SK-N-SH (cell line): ENCODE data around the gene AKAP6. TPM values are rescaled to one million over a fixed set of nuclear protein-coding genes. Genes with fewer than 3 reads are reported as not detected.

Experiments
- CTCF ChIA-PET: fragments of 300-600, 350-600 bp; formaldehyde crosslinking; extraction: SDS; loops from one replicate; lab custom pipeline; 2021; lab: Yijun Ruan, JAX
- POLR2A ChIA-PET: fragments of 350-600 bp; sonication (Branson Sonifier 250); formaldehyde crosslinking; extraction: SDS; loops from one replicate; lab custom pipeline; 2020; ENCODE audit warnings: antibody characterized with exemption, inconsistent platforms; lab: Yijun Ruan, JAX
- DNase-seq: peaks from one replicate; pipeline ENCODE4 v3.0.0; 2012
- H2AFZ ChIP-seq: fragments of 200-600 bp; sonication (generic); 2 replicates; pipeline ENCODE4 v1.8.1; 2016; ENCODE audit warnings: antibody characterized with exemption, mild to moderate bottlenecking, low read depth
- H3F3A ChIP-seq: fragments of 200-600 bp; sonication (generic); replicated peaks from 2 replicates; pipeline ENCODE3; 2016; ENCODE audit warnings: antibody characterized with exemption, mild to moderate bottlenecking; ENCODE audit not compliant: insufficient read depth
- H3K27ac ChIP-seq, 2 experiments: fragments of 200-500 bp in 1 of 2; fragments of 200-600 bp in 1 of 2; sonication (Bioruptor generic) in 1 of 2; sonication (generic), shearing (Covaris generic) in 1 of 2; 2 replicates each; pipeline versions ENCODE4 v1.5.1 to v1.6.1; 2014 to 2016; ENCODE audit warnings: low read depth in 2 of 2, inconsistent platforms in 1 of 2, low read length in 1 of 2, mild to moderate bottlenecking in 1 of 2, mixed read lengths in 1 of 2
- H3K27me3 ChIP-seq: fragments of 200-600 bp; sonication (generic), shearing (Covaris generic); 2 replicates; pipeline ENCODE4 v1.6.1; 2016; ENCODE audit warnings: mixed run types; ENCODE audit not compliant: insufficient read depth
- H3K36me3 ChIP-seq, 2 experiments: fragments of 200-500 bp in 1 of 2; fragments of 200-600 bp in 1 of 2; sonication (Bioruptor generic) in 1 of 2; sonication (generic) in 1 of 2; replicated peaks in 1 of 2; 2 replicates each; pipeline versions ENCODE3 to v1.5.1; 2014 to 2016; ENCODE audit warnings: low read length in 1 of 2, mild to moderate bottlenecking in 1 of 2; ENCODE audit not compliant: insufficient read depth in 2 of 2, control insufficient read depth in 1 of 2
- H3K4me1 ChIP-seq, 2 experiments: fragments of 200-500 bp in 1 of 2; fragments of 200-600 bp in 1 of 2; sonication (Bioruptor generic) in 1 of 2; sonication (generic), shearing (Covaris generic) in 1 of 2; 2 replicates each; pipeline versions ENCODE4 v1.5.1 to v1.6.1; 2014 to 2016; ENCODE audit warnings: low read depth in 1 of 2, low read length in 1 of 2, mixed run types in 1 of 2; ENCODE audit not compliant: insufficient read depth in 2 of 2, control insufficient read depth in 1 of 2
- H3K4me2 ChIP-seq: fragments of 200-600 bp; sonication (generic), shearing (Covaris generic); 2 replicates; pipeline ENCODE4 v1.6.1; 2017; ENCODE audit warnings: mixed run types
- H3K4me3 ChIP-seq, 2 experiments: fragments of 200-500 bp in 1 of 2; fragments of 200-600 bp in 1 of 2; sonication (Bioruptor generic) in 1 of 2; sonication (generic), shearing (Covaris generic) in 1 of 2; 2 replicates each; pipeline versions ENCODE4 v1.5.1 to v1.8.1; 2014 to 2016; ENCODE audit warnings: low read depth in 2 of 2, inconsistent platforms in 1 of 2, low read length in 1 of 2, mild to moderate bottlenecking in 1 of 2, mixed read lengths in 1 of 2, moderate library complexity in 1 of 2
- H3K79me2 ChIP-seq: fragments of 200-600 bp; sonication (generic); 2 replicates; pipeline ENCODE4 v1.8.1; 2017; ENCODE audit warnings: mild to moderate bottlenecking; ENCODE audit not compliant: insufficient read depth
- H3K9ac ChIP-seq: fragments of 200-600 bp; sonication (generic); 2 replicates; pipeline ENCODE4 v1.6.1; 2017; ENCODE audit warnings: mixed run types
- H3K9me2 ChIP-seq: fragments of 200-600 bp; sonication (generic); 2 replicates; pipeline ENCODE4 v1.6.1; 2017; ENCODE audit warnings: mixed run types
- H3K9me3 ChIP-seq: fragments of 200-600 bp; sonication (generic); 2 replicates; pipeline ENCODE4 v1.6.1; 2017; ENCODE audit warnings: mixed run types, mild to moderate bottlenecking, moderate library complexity
- H4K20me1 ChIP-seq: fragments of 200-600 bp; sonication (generic); 2 replicates; pipeline ENCODE4 v1.6.1; 2017; ENCODE audit warnings: mild to moderate bottlenecking, mixed run types; ENCODE audit not compliant: insufficient read depth
- ELF1 ChIP-seq: IDR thresholded peaks from 2 replicates; pipeline ENCODE4 v1.4.0; 2012
- EZH2phosphoT487 ChIP-seq: fragments of 200-600 bp; sonication (generic); IDR thresholded peaks from 2 replicates; pipeline ENCODE4 v1.6.1; 2017; ENCODE audit warnings: low read depth, mixed run types, mild to moderate bottlenecking, antibody characterized with exemption, moderate library complexity, borderline replicate concordance
- FOXM1 ChIP-seq: IDR thresholded peaks from 2 replicates; pipeline ENCODE4 v1.4.0; 2012; ENCODE audit warnings: low read depth, mild to moderate bottlenecking
- GABPA ChIP-seq: IDR thresholded peaks from 2 replicates; pipeline ENCODE4 v1.4.0; 2012; ENCODE audit warnings: low read depth, mild to moderate bottlenecking
- GATA2 ChIP-seq: sonication (generic); formaldehyde crosslinking; IDR thresholded peaks from 2 replicates; pipeline ENCODE4 v1.5.0; 2020; ENCODE audit warnings: mild to moderate bottlenecking, missing genetic modification reagents
- MXI1 ChIP-seq: IDR thresholded peaks from 2 replicates; pipeline ENCODE4 v1.6.1; 2012; ENCODE audit warnings: mild to moderate bottlenecking, low read depth, low read length, improper control_type of control experiment
- NRF1 ChIP-seq: IDR thresholded peaks from 2 replicates; pipeline ENCODE4 v1.6.1; 2012; ENCODE audit warnings: low read depth, mild to moderate bottlenecking, low read length
- POLR2AphosphoS5 ChIP-seq: IDR thresholded peaks from 2 replicates; pipeline ENCODE4 v1.6.1; 2012; ENCODE audit warnings: low read depth, low read length
- RXRA ChIP-seq: IDR thresholded peaks from 2 replicates; pipeline ENCODE4 v1.4.0; 2012; ENCODE audit warnings: low read depth, mild to moderate bottlenecking, borderline replicate concordance
- TAF1 ChIP-seq: IDR thresholded peaks from 2 replicates; pipeline ENCODE4 v1.6.1; 2012; ENCODE audit warnings: low read depth, mild to moderate bottlenecking, low read length, moderate library complexity, borderline replicate concordance
- TCF12 ChIP-seq: IDR thresholded peaks from 2 replicates; pipeline ENCODE4 v1.4.0; 2012
- TEAD4 ChIP-seq: IDR thresholded peaks from 2 replicates; pipeline ENCODE4 v1.4.0; 2012; ENCODE audit warnings: mild to moderate bottlenecking, borderline replicate concordance; ENCODE audit not compliant: insufficient read depth
- YY1 ChIP-seq: IDR thresholded peaks from 2 replicates; pipeline ENCODE4 v1.4.0; 2012; ENCODE audit warnings: low read depth, mild to moderate bottlenecking
- WGBS: methylation state at CpG from one replicate; pipeline ENCODE4 v1.1.6; 2017; ENCODE audit warnings: low lambda C conversion rate; 5-methylcytosine and 5-hydroxymethylcytosine counted together
- polyA plus RNA-seq, 3 experiments: library from polyadenylated mRNA; depleted of rRNA; stranded (reverse); fragments of >200 nt; gene quantifications; 2 replicates each; pipeline ENCODE4 v1.2.3, GENCODE V29; 2012
- TF ChIP-seq, protein P1 (sequence below): IDR thresholded peaks from 2 replicates; pipeline ENCODE4 v1.4.0; 2012; ENCODE audit warnings: low read depth, borderline replicate concordance
- TF ChIP-seq, protein P2 (sequence below): IDR thresholded peaks from 2 replicates; pipeline ENCODE4 v1.4.0; 2012; ENCODE audit warnings: low read depth

The AKAP6 gene
- polyA plus RNA-seq, 1 of the 3 experiments (the other 2 are of a cell fraction): 1.7 TPM

DNA sequence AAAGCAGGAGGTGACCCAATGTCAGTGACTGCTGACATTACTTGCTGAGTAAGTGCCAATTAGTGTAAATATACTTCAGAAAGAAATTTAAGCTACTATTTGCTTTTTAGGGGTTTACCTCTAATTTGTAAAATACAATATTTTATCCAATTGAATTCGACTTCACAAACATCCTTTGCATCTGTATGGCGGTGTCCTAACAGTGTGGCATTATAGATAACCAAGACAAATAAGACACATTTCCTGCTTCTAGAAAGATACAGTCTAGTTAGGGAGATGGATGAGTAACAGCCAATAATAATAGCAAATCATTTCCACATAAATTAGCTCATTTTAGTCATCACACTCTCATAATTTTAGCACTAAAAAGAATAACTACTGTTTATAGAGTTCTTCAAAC lies 196.5 kb downstream of the AKAP6 start:
- H3K27me3 ChIP-seq: no peaks in the 10 kb centered on the region
- H3K36me3 ChIP-seq: no peaks in the 10 kb centered on the region
- no peaks in the 10 kb centered on the region for H4K20me1 ChIP-seq
- no peaks in the 10 kb centered on the region for H3K9me3 ChIP-seq
- DNase-seq: no peak
- 0 out of 2 replicates have a peak, but pooled peaks cover 6% of the 10 kb centered on the region for H3K79me2 ChIP-seq
- 98% methylated on average over 2 of the region's 2 CpGs for WGBS
- H3K27ac ChIP-seq: peak overlapping the region in 1 of 2 experiments; percentile 31; a peak in 1 of 4 replicates
- no peak overlapping the region for H3K4me3 ChIP-seq
- no peaks in the 10 kb centered on the region for H3K9me2 ChIP-seq
- H2AFZ ChIP-seq: no peak overlapping the region
- ChIA-PET POLR2A (no interaction called here), CTCF (interaction anchor here (0.7 to 1.5 kb wide), 3 partner anchors 17 to 532 kb away, joined by 3 read pairs; no protein-coding TSS in a partner anchor)
- peaks cover 3% of the 10 kb centered on the region for H3F3A ChIP-seq
- H3K9ac ChIP-seq: no peak overlapping the region
- H3K4me1 ChIP-seq: peaks cover 0 to 11% of the 10 kb centered on the region in 2 experiments; a peak in 2 of 4 replicates
- no peak for TF ChIP-seq RXRA
- no peak for TF ChIP-seq TEAD4
- no peak for TF ChIP-seq YY1
- TF ChIP-seq GABPA: no peak
- TF ChIP-seq GATA2 (CRISPR knock-in tag): no peak
- TF ChIP-seq NRF1: no peak
- TF ChIP-seq ELF1: no peak
- TF ChIP-seq, protein P1, sequence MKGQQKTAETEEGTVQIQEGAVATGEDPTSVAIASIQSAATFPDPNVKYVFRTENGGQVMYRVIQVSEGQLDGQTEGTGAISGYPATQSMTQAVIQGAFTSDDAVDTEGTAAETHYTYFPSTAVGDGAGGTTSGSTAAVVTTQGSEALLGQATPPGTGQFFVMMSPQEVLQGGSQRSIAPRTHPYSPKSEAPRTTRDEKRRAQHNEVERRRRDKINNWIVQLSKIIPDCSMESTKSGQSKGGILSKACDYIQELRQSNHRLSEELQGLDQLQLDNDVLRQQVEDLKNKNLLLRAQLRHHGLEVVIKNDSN: no peak
- TF ChIP-seq FOXM1: no peak
- TF ChIP-seq TCF12: no peak
- TF ChIP-seq MXI1: no peak
- TF ChIP-seq EZH2phosphoT487: no peak
- TF ChIP-seq, protein P2, sequence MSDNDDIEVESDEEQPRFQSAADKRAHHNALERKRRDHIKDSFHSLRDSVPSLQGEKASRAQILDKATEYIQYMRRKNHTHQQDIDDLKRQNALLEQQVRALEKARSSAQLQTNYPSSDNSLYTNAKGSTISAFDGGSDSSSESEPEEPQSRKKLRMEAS: no peak
- no peak for TF ChIP-seq POLR2AphosphoS5
- H3K4me2 ChIP-seq: no peak overlapping the region

DNA sequence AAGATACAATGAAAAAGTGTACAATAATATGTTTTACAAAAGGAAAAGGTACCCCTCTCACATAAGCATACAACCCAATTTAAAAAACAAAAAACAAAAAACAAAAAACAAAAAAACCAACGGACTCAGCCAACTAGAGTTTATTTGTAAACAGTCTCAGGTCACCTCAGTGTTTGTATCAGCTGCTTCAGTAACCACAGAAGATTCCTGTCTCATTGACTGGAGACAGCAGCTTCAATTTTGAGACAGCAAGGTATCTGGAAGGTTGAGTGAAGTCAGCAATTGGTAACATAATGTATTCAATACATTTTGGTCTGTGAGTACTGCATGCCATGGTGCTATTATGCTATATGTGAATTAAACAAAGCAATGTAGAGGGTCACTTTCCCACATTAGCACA lies 201.7 kb downstream of the AKAP6 start:
- ChIA-PET CTCF (interaction anchor here (1.2 kb wide), 1 partner anchor 17 kb away, joined by 3 read pairs; no protein-coding TSS in a partner anchor), POLR2A (no interaction called here)
- no peaks in the 10 kb centered on the region for H3K4me1 ChIP-seq
- TF ChIP-seq TAF1: no peak
- TF ChIP-seq NRF1: no peak
- no peaks in the 10 kb centered on the region for H4K20me1 ChIP-seq
- H3K4me3 ChIP-seq: no peak overlapping the region
- H2AFZ ChIP-seq: no peak overlapping the region
- no peak overlapping the region for H3K9ac ChIP-seq
- no peaks in the 10 kb centered on the region for H3F3A ChIP-seq
- peaks cover 11% of the 10 kb centered on the region; the same call in 1 of the 2 replicates for H3K79me2 ChIP-seq
- no peak overlapping the region for H3K4me2 ChIP-seq
- no peaks in the 10 kb centered on the region for H3K27me3 ChIP-seq
- DNase-seq: no peak
- WGBS: 36% methylated on average over 1 of the region's 1 CpG
- no peaks in the 10 kb centered on the region for H3K9me3 ChIP-seq
- no peak overlapping the region for H3K27ac ChIP-seq
- H3K9me2 ChIP-seq: no peaks in the 10 kb centered on the region
- no peaks in the 10 kb centered on the region for H3K36me3 ChIP-seq
